Measurements from ENCODE around the gene KY.
A peak's percentile ranks its signal among the peaks of the same experiment; 100 is the strongest.
"Not testable (repeated sequence)": the region's sequence is repeated elsewhere in the genome, so short reads cannot be mapped to it uniquely, and the experiment has no call there.

KY gene

GRCh38 chr3:134600685-134601463 is 49.9 kb downstream of the KY start:
- peak; percentile 69 for FAIRE-seq

- no peak for FAIRE-seq
Measured at GRCh38 chr3:134600206-134600605, 50.6 kb downstream of the KY start.

- no peak for FAIRE-seq
Measured at GRCh38 chr3:134598763-134599545, 51.9 kb downstream of the KY start.

GRCh38 chr3:134597390-134597970 is 53.3 kb downstream of the KY start:
- no peak for FAIRE-seq

GRCh38 chr3:134594986-134595385 is 55.8 kb downstream of the KY start:
- not testable (repeated sequence) for FAIRE-seq

GRCh38 chr3:134594331-134594741 is 56.5 kb downstream of the KY start:
- FAIRE-seq: no peak

- no peak for FAIRE-seq
Measured at GRCh38 chr3:134592806-134593205, 58.0 kb downstream of the KY start.

GRCh38 chr3:134590766-134591165 is 60.1 kb downstream of the KY start:
- FAIRE-seq: no peak

- FAIRE-seq: no peak
Measured at GRCh38 chr3:134579141-134579665, 71.6 kb downstream of the KY start.

- no peak for FAIRE-seq
Measured at GRCh38 chr3:134576831-134577230, 74.0 kb downstream of the KY start.

- FAIRE-seq: no peak
Measured at GRCh38 chr3:134576426-134576825, 74.4 kb downstream of the KY start.

GRCh38 chr3:134569899-134570298 is 80.9 kb downstream of the KY start:
- FAIRE-seq: not testable (repeated sequence)

GRCh38 chr3:134568790-134569189 is 82.0 kb downstream of the KY start:
- no peak for FAIRE-seq

GRCh38 chr3:134567605-134568004 is 83.2 kb downstream of the KY start:
- FAIRE-seq: no peak

GRCh38 chr3:134564991-134565390 is 85.8 kb downstream of the KY start:
- FAIRE-seq: no peak

GRCh38 chr3:134563601-134564000 is 87.2 kb downstream of the KY start:
- no peak for FAIRE-seq

GRCh38 chr3:134562055-134562454 is 88.8 kb downstream of the KY start:
- FAIRE-seq: no peak

GRCh38 chr3:134559591-134559990 is 91.2 kb downstream of the KY start:
- FAIRE-seq: no peak
